GM12878 (cell line): Measurements from ENCODE around the gene IDI2.

Experiments
- ATF2 ChIP-seq: IDR thresholded peaks from 2 replicates; pipeline ENCODE4 v1.6.1; 2012; ENCODE audit warnings: low read length, inconsistent platforms
- BRCA1 ChIP-seq: IDR thresholded peaks from 2 replicates; pipeline ENCODE4 v1.6.1; 2011; ENCODE audit warnings: low read depth, low read length, improper control_type of control experiment
- EGR1 ChIP-seq, 2 experiments: IDR thresholded peaks; 1 replicate in 1 of 2; 2 replicates in 1 of 2; pipeline ENCODE4 v1.6.1; 2011 to 2012; ENCODE audit warnings: low read depth in 2 of 2, low read length in 2 of 2, borderline replicate concordance in 1 of 2, mild to moderate bottlenecking in 1 of 2, moderate library complexity in 1 of 2
- FOXM1 ChIP-seq: IDR thresholded peaks from 2 replicates; pipeline ENCODE4 v1.6.1; 2012; ENCODE audit warnings: low read depth, mild to moderate bottlenecking, inconsistent platforms, low read length, moderate library complexity
- LARP7 ChIP-seq: fragments of 450-650 bp; IDR thresholded peaks from 2 replicates; pipeline ENCODE4 v1.6.1; 2017; ENCODE audit warnings: mild to moderate bottlenecking
- NFYB ChIP-seq: IDR thresholded peaks from 2 replicates; pipeline ENCODE4 v1.6.1; 2011; ENCODE audit warnings: low read depth, mild to moderate bottlenecking, low read length, improper control_type of control experiment, moderate library complexity; ENCODE audit not compliant: insufficient read depth
- POLR2AphosphoS5 ChIP-seq: IDR thresholded peaks from 2 replicates; pipeline ENCODE4 v1.6.1; 2011; ENCODE audit warnings: mild to moderate bottlenecking, low read length, inconsistent platforms
- TARDBP ChIP-seq: IDR thresholded peaks from 2 replicates; pipeline ENCODE4 v1.6.1; 2016; ENCODE audit warnings: borderline replicate concordance
- TF ChIP-seq, protein P1 (sequence below), 3 experiments: IDR thresholded peaks in 2 of 3; conservative IDR thresholded peaks in 1 of 3; 2 replicates each; pipeline ENCODE4 v1.5.1; 2011; ENCODE audit warnings: low read depth in 3 of 3, low read length in 3 of 3, mild to moderate bottlenecking in 3 of 3, control low read depth in 2 of 3, moderate library complexity in 2 of 3, inconsistent platforms in 1 of 3, mixed read lengths in 1 of 3; ENCODE audit not compliant: control insufficient read depth in 2 of 3, insufficient read depth in 1 of 3; ENCODE audit errors: extremely low read depth in 1 of 3
- TF ChIP-seq, protein P2 (sequence below): IDR thresholded peaks from 2 replicates; pipeline ENCODE4 v1.6.1; 2011; ENCODE audit warnings: low read depth, mild to moderate bottlenecking, low read length, moderate library complexity, borderline replicate concordance; ENCODE audit errors: extremely low read depth
- TF ChIP-seq, protein P3 (sequence below): IDR thresholded peaks from 2 replicates; pipeline ENCODE4 v1.6.1; 2011; ENCODE audit warnings: borderline replicate concordance, low read depth, mild to moderate bottlenecking, moderate library complexity, mixed read lengths, low read length; ENCODE audit not compliant: insufficient read depth; ENCODE audit errors: extremely low read length

GRCh38 chr10:970311-971149 is 55.1 kb downstream of the IDI2 start:
- TF ChIP-seq, protein P1, sequence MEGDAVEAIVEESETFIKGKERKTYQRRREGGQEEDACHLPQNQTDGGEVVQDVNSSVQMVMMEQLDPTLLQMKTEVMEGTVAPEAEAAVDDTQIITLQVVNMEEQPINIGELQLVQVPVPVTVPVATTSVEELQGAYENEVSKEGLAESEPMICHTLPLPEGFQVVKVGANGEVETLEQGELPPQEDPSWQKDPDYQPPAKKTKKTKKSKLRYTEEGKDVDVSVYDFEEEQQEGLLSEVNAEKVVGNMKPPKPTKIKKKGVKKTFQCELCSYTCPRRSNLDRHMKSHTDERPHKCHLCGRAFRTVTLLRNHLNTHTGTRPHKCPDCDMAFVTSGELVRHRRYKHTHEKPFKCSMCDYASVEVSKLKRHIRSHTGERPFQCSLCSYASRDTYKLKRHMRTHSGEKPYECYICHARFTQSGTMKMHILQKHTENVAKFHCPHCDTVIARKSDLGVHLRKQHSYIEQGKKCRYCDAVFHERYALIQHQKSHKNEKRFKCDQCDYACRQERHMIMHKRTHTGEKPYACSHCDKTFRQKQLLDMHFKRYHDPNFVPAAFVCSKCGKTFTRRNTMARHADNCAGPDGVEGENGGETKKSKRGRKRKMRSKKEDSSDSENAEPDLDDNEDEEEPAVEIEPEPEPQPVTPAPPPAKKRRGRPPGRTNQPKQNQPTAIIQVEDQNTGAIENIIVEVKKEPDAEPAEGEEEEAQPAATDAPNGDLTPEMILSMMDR (IDR thresholded peaks at IDR 0.05 in 2 of 3, conservative IDR thresholded peaks at IDR 0.05 in 1 of 3; ENCODE audit: control insufficient read depth in 2 of 3, extremely low read depth in 1 of 3, insufficient read depth in 1 of 3, low read depth in 3 of 3, low read length in 3 of 3) = no peak
- TF ChIP-seq POLR2AphosphoS5 (no peak), TARDBP (no peak), NFYB (no peak), EGR1 (IDR thresholded peaks at IDR 0.05; ENCODE audit: borderline replicate concordance in 1 of 2, low read depth in 2 of 2, low read length in 2 of 2) (no peak), LARP7 (no peak), FOXM1 (no peak), BRCA1 (no peak), ATF2 (no peak)
- TF ChIP-seq, protein P2, sequence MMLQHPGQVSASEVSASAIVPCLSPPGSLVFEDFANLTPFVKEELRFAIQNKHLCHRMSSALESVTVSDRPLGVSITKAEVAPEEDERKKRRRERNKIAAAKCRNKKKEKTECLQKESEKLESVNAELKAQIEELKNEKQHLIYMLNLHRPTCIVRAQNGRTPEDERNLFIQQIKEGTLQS = no peak
- TF ChIP-seq, protein P3, sequence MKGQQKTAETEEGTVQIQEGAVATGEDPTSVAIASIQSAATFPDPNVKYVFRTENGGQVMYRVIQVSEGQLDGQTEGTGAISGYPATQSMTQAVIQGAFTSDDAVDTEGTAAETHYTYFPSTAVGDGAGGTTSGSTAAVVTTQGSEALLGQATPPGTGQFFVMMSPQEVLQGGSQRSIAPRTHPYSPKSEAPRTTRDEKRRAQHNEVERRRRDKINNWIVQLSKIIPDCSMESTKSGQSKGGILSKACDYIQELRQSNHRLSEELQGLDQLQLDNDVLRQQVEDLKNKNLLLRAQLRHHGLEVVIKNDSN = no peak
